ENCODE measurements around the gene SPDYC.

The SPDYC gene

DNA sequence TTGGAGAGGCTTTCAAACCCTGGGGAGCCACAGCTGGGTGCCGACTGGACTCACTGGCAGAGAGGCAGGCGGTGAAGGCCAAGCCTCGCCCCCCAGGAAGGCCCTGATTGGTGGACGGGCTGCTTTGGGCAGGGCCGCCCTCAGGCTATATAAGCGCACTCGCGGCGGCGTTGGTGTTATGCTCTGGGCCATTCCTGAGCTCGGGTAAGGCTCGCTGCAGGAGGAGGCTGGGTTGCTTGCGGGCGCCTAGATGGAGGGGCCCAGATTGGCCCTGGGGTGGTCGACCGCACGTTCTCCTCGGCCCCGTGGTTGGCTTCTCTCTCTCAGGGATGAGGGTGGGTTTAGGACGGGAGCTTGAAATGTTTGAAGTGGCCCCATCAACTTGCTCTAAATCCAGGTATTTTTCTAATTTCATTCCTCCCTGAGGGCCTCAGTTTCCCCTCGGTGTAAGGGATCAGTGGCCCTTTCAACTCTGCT lies at the start of gene SPDYC:
Gene SPDYC, plus strand, starts transcription at position 176 of the 477 bp plus-strand sequence. CDS start 1,125 bp downstream, outside the sequence.
- in situ Hi-C loops (cut with HindIII; ENCODE audit: low pct_unique_long_range_greater_than_20kb, low sequenced_read_pairs) = no loop called here
- no peak for TF ChIP-seq JUND (IDR thresholded peaks at IDR 0.05; ENCODE audit: low read depth)
- peak in 1 of 2 experiments; percentile 72 for DNase-seq (ENCODE audit: low read depth in 1 of 2, low spot score in 1 of 2)

GRCh38 chr11:65120831-65121230 lies 49.2 kb upstream of the SPDYC start:
- DNase-seq (ENCODE audit: low read depth in 1 of 2, low spot score in 1 of 2) = no peak
- no peak for TF ChIP-seq JUND (IDR thresholded peaks at IDR 0.05; ENCODE audit: low read depth)
- in situ Hi-C loops (cut with HindIII; ENCODE audit: low pct_unique_long_range_greater_than_20kb, low sequenced_read_pairs) = no loop called here

GRCh38 chr11:65121447-65121864 lies 48.6 kb upstream of the SPDYC start:
- no peak for TF ChIP-seq JUND (IDR thresholded peaks at IDR 0.05; ENCODE audit: low read depth)
- in situ Hi-C loops (cut with HindIII; ENCODE audit: low pct_unique_long_range_greater_than_20kb, low sequenced_read_pairs) = no loop called here
- no peak for DNase-seq (ENCODE audit: low read depth in 1 of 2, low spot score in 1 of 2)

DNA sequence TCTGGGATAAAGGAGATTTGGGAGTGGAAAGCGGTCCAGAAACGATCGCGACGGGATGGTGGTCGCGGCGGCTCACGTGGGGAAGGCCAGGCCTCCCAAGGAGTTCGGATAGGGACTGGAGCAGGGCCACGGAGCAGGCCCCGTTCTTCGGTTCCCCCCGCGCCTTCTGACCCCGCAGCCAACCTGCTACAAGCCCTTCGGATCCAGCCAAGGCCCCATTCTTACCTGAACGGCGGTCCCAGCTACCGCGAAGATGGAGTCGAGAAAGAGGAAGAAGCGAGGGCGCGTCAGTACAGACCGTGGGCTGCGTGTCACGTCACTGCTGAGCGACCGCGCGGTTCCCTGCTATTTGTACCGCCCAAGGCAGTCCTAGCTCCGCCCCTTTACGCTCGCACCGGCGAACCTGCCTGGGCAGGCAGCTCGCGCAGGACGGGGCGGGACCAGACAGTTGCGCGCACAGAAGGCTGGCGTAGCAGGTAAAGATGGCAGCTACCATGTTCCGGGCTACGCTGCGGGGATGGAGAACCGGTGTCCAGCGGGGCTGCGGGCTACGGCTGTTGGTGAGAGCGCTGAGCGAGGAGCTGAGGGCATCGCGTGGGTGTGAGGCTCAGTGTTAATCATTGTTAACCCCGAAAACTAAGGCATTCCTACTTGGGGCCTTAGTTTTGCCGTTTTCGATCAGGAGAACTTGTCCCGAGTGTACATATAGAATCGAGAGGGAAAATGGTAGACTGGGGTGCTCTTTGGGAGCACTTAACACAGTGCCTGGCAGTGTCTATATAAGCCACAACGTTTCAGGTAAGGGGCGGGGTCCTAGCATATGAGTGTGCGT lies 48.0 kb upstream of the SPDYC start, which contains the start of the genes FAU and MRPL49:
Gene FAU, minus strand, starts transcription at position 270 of the 832 bp plus-strand sequence. CDS start 321 bp downstream, outside the sequence.
Gene MRPL49, plus strand, starts transcription at position 457 of the 832 bp plus-strand sequence. Its CDS starts 26 bp downstream, at position 483.
- in situ Hi-C loops (cut with HindIII; ENCODE audit: low pct_unique_long_range_greater_than_20kb, low sequenced_read_pairs) = no loop called here
- TF ChIP-seq JUND (IDR thresholded peaks at IDR 0.05; ENCODE audit: low read depth) = no peak

GRCh38 chr11:65124480-65125196 lies 45.4 kb upstream of the SPDYC start:
- in situ Hi-C loops (cut with HindIII; ENCODE audit: low pct_unique_long_range_greater_than_20kb, low sequenced_read_pairs) = no loop called here
- DNase-seq (ENCODE audit: low read depth in 1 of 2, low spot score in 1 of 2) = peak in 1 of 2 experiments; percentile 52
- no peak for TF ChIP-seq JUND (IDR thresholded peaks at IDR 0.05; ENCODE audit: low read depth)

More for the DNA sequence above, 48.0 kb upstream of the SPDYC start, which contains the start of the genes FAU and MRPL49:
- peak; percentile 89 to 99 for DNase-seq (ENCODE audit: low read depth in 1 of 2, low spot score in 1 of 2)

GRCh38 chr11:65125197-65126056 lies 44.6 kb upstream of the SPDYC start:
- no peak for DNase-seq (ENCODE audit: low read depth in 1 of 2, low spot score in 1 of 2)
- TF ChIP-seq JUND (IDR thresholded peaks at IDR 0.05; ENCODE audit: low read depth) = no peak
- in situ Hi-C loops (cut with HindIII; ENCODE audit: low pct_unique_long_range_greater_than_20kb, low sequenced_read_pairs) = no loop called here

GRCh38 chr11:65126624-65127274 lies 43.3 kb upstream of the SPDYC start:
- no peak for DNase-seq (ENCODE audit: low read depth in 1 of 2, low spot score in 1 of 2)
- TF ChIP-seq JUND (IDR thresholded peaks at IDR 0.05; ENCODE audit: low read depth) = no peak
- in situ Hi-C loops (cut with HindIII; ENCODE audit: low pct_unique_long_range_greater_than_20kb, low sequenced_read_pairs) = no loop called here

GRCh38 chr11:65127473-65128181 lies 42.4 kb upstream of the SPDYC start:
- in situ Hi-C loops (cut with HindIII; ENCODE audit: low pct_unique_long_range_greater_than_20kb, low sequenced_read_pairs) = no loop called here
- no peak for TF ChIP-seq JUND (IDR thresholded peaks at IDR 0.05; ENCODE audit: low read depth)
- no peak for DNase-seq (ENCODE audit: low read depth in 1 of 2, low spot score in 1 of 2)

- TF ChIP-seq JUND (IDR thresholded peaks at IDR 0.05; ENCODE audit: low read depth) = no peak
- DNase-seq (ENCODE audit: low read depth in 1 of 2, low spot score in 1 of 2) = no peak
- in situ Hi-C loops (cut with HindIII; ENCODE audit: low pct_unique_long_range_greater_than_20kb, low sequenced_read_pairs) = no loop called here
These were observed 41.6 kb upstream of the SPDYC start for GRCh38 chr11:65128182-65129145.
